GM20431 (cell line): Measurements from ENCODE around the gene BACE2.
"Not testable (repeated sequence)": the region's sequence is repeated elsewhere in the genome, so short reads cannot be mapped to it uniquely, and the experiment has no call there.

Experiments
- in situ Hi-C: fragments of 300-500 bp; cut with MseI, MboI; formaldehyde crosslinking; loops from one replicate; pipeline ENCODE4 v1.15.0; 2020; ENCODE audit warnings: low sequenced_read_pairs; ENCODE audit not compliant: unreplicated experiment

BACE2 gene

DNA sequence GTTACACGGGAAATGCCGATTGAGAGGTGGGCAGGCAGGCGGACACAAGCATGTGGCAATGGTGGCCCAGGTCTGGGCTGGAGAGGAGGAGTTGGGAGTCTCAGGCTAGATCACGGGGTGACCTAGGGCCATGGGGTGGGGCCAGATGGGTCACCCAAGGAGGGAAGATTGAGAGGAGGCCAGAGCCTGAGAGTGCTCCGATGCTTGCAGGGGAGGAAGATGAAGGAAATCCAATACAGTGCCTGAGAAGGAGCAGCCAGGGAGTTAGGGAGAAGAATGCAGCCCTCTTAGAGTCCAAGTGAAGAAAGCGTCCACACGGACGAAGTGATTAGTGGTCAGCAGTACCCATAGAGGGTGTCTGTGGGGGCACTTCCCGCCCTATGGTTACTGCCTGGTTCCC lies 87.2 kb downstream of the BACE2 start:
- in situ Hi-C loops = no loop called here

DNA sequence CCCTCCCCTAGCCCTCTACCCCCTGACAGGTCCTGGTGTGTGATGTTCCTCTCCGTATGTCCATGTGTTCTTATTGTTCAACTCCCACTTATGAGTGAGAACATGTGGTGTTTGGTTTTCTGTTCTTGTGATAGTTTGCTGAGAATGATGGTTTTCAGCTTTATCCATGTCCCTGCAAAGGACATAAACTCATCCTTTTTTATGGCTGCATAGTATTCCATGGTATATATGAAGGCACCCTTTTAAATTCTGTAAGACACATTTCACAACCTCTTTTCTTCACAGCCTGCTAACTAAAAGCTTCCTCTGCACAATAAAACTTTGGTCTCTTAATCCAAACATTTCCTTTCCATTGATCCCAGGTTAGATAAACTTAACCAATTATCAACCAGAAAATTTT lies 88.3 kb downstream of the BACE2 start:
- in situ Hi-C loops = not testable (repeated sequence)

DNA sequence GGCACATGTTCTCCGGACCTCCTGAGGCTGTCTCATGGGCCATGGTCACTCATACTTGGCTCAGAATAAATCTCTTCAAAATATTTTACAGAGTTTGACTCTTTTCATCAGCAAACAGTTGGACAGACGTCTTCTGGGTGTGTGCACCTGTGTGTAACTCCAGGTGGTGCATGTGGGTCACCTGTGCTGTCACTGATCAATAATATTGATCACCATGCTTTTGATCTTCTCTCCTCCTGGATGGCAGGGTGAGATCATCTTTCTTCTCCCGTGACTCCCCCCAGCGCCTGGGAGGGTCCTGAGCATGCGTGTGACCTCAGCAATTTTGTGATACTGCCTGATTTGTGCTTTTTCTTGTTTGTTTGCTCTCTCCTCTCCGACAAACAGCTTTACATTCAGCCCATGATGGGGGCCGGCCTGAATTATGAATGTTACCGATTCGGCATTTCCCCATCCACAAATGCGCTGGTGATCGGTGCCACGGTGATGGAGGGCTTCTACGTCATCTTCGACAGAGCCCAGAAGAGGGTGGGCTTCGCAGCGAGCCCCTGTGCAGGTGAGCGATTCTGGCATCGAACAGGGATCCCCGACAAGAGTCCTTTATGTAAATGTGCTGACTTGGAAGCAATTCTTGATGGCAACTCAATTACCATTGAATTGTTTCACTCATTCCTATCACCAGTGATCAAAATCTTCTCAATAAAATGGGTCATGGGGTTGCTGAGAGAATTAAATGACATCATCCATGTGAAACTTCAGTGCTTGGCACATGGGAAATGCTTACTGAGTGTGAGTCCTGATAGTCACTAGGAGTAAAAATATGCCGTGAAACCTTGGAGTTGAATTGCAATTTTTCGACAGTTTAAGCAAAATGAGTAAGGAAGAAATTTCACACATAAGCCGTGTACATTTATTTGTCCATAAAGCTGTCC lies 89.1 kb downstream of the BACE2 start:
- in situ Hi-C loops = no loop called here

DNA sequence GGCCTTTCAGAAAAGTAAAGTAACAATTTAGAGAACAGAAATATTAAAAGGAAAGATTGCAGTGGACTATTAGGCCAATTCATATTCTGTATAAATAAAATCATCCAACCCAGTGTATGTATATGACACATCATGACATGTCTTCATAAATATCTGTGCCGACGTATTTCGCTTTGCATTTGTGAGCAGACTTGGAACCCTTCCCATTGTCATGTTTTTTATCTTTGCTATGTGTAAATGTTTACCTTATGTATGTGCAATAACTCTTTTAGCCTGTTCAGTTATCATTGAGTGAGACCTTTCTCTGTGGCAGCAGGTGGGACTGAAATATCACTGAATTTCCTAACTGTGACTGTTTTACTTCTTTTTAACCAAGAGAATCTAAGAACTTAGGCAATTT lies 90.7 kb downstream of the BACE2 start:
- in situ Hi-C loops = no loop called here

DNA sequence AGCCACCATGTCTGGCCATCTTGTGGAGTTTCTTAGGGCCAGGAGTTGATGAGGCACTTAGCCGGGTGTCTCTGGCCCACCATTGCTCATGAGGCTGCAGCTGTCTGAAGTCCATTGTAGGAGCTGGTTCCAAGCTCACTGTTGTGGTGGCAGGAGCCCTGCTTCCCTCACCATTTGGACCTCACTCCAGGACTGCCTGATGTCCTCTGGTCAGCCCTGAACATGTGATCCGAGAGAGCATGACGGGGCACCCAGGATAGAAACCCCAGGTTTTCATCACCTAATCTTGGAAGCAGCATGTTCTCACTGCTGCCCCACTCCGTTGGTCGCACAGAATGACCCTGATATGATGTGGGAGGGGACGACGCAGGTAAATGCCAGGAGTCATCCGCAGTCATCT lies 92.5 kb downstream of the BACE2 start:
- in situ Hi-C loops = no loop called here

DNA sequence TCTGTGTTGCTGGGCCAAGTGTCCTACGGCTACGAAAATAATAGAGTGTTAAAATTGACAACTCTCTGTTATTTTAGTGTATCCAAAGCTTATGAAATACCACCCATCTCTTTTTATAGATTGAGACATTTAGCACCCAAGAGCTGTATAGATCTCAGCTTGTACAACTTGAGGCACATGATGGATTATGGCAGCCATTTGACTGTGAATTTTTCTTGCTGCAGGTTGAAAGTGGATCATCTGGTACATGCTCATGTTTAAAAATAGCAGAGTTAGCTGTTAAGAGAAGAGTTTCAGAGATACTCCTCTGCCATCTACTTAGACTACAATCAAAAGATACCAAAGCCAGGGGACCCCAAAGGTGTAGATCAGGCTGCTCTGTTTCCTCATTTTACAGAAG lies 99.4 kb downstream of the BACE2 start:
- in situ Hi-C loops = no loop called here

DNA sequence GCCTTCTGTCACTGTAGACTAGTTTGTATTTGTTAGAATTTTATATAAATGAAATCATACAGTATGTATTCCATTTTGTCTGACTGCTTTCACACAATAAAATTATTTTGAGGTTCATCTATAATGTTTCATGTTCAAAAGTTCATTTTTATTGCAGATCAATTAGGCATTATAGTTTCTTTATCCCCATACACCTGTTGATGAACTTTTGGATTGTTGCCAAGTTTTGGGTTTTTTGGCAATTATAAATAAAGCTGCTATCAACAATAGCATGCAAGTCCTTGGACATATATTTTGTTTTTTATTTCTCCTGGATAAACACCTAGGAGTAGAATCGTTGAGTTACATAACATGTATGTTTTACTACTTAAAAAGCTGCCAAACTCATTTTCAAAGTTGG lies 101.6 kb downstream of the BACE2 start:
- in situ Hi-C loops = no loop called here

DNA sequence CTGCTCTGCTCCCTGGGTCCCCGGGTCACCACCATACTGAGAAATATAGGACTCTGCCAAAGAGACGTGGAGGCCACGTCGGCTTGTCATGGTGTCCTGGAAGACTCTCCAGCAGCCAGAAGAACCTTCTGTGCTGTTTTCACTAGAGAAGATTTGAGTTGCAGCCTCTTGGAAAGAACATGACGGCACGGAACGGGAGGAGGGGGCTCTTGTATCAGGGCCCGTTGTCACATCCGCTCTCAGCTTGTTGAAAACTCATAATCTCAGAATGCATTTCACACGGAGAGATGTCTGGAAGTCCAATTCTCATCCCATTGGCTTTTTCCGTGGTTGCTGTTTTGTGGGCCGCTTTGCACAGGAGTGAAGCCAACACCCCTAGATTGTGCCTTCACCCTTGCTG lies 109.2 kb downstream of the BACE2 start:
- in situ Hi-C loops = loop anchor here (25.0 kb wide), 1 partner anchor 185 kb away; no protein-coding TSS in a partner anchor

DNA sequence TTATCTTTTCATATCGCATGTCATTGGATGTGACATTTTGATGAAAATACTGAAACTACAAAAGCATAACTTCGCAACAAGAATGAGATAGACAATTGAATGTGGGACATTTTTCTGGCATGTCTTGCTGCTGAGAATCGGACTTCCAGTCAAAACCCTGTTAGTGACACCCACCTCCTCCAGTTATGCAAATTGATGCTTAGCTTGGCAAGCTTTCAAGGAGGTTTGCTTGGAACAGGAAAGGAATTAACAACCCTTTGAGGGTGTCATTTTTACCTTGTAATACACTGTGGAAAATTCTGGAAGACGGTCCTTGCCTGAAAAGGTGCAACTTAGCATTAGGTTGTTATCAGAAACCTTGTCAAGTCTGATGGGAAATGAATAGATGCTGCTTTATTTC lies 109.9 kb downstream of the BACE2 start:
- in situ Hi-C loops = loop anchor here (25.0 kb wide), 1 partner anchor 184 kb away; no protein-coding TSS in a partner anchor

DNA sequence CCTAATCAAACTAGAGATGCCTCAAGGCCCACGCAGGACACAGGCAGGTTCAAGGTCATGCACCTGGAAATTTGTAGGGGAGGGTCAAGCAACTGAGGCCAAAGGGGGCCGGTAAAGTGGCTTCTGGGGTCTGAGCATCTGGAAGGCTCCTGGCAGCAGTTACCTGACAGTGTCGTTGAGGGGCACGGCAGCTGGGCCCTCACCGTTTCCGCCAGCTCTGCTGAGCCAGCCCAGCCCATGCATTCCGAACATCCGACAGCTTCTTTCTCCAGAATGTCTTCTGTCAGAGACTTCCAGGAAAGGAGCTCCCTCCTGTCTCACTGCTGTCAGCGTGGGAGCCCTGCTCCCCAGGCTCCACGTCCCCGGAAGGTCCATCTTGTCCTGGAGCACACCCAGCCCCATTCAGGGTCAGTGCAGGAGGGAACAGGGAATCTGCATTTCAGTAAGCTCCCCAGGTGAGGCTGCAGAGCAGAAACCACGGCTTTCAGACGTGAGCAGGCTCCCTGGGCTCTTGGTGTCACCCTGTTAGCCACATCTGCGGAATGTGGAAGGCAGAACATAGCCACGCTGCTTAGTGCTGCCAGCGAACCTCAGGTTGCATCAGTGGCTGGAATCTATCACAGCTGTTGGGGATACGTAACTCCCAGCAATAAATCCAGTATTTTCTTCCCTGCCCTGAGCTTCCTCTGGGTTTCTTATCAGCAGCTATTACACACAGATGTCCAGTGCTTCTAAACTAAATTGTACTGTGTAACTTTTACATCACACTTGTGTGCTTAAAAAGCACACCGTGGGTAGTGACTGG lies 112.4 kb downstream of the BACE2 start:
- in situ Hi-C loops = loop anchor here (25.0 kb wide), 1 partner anchor 182 kb away; no protein-coding TSS in a partner anchor

DNA sequence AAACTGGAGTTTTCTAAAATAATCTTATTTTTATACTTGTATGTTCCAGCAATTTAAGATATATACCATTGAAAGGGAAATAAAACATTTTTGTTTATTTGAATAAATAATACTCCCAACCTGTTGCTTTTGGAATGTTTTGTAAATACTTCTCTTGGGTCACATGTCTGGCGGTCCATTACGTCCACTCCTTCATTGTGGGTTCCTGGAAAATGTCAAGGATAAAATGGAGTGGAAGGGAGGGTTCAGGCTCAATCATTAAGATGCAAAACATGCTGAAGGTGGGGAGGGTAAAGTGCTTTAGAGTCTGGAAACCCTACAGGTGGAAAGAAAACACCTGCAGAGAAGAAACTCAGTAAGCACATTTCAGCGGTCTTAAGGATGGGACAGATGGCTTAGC lies 114.5 kb downstream of the BACE2 start:
- in situ Hi-C loops = loop anchor here (25.0 kb wide), 1 partner anchor 180 kb away; no protein-coding TSS in a partner anchor

DNA sequence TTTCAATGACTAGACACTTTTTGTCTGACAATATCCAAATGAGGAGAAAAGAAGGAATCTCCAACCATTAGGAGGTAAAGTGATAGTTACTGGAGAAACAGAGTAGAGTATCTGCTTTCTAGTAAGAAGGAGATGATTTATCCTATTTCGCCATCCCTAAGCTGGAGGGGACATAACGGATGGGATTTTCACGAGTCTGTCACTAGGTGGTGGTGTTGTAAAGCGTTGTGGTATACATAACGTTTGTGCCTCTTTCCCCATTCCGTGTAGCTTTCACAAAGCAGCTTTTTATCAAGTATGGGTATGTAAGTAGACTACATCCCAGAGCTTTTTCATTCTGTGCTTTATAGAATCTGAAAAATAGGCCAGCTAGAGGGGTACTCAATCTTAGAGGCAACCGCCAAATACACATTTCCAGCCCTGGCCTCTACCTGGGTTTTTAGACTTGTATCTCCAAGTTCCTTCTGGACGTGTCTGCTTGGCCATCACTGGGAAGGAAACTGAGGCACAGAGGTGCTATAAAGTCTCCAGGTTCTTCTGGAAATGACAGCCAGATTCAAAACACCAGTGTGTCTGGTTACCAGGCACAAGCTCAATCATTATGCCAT lies 115.4 kb downstream of the BACE2 start:
- in situ Hi-C loops = loop anchor here (25.0 kb wide), 1 partner anchor 179 kb away; no protein-coding TSS in a partner anchor

DNA sequence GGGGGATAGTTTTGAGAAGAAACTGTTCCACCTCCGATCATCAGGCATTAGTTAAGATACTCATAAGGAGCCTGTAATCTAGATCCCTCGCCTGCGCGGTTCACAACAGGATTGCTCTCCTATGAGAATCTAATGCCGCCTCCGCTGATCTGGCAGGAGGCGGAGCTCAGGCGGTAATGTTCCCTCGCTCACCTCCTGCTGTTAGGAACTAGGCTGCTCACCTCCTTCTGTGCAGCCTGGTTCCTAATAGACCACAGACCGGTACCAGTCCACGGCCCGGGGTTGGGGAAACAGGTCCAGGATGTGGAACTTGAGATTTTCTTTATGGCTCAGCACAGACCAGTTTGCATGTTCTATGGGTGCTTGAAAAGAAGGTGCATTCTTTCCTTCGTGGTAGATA lies 121.5 kb downstream of the BACE2 start:
- in situ Hi-C loops = loop anchor here (25.0 kb wide), 1 partner anchor 173 kb away; no protein-coding TSS in a partner anchor

DNA sequence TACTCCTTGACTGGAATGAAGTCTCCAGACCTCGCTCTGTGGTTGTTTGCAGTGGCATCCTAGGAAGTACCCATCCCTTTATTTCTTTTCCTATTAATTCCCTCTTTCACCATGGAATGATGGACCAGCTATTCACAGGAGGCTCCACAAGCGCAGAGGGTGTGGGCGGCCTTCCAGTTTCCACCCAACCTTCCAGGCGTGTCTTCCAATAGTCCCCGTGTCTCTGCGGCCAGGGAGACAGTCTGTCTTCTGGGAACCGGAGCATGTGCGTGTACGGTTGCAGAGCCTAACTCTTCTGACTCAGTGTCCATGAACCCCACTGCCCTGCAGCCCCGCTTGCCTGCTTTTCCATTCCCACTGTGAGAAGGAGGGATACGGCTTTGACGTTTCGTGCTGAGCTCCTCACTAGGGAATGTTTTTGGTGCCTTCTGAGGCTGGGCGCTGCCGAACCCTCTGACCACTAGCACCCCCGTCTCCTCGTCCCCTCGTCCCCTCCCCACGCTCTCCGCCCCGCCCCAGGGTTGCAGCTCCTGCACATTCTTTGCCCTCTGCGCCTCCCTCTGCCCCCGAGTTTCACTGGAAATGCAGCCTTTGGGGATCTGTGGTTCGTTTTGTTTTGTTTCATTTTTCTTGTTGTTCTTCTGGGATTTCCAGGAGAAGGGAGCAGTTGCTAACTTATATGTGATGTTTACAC lies 122.3 kb downstream of the BACE2 start:
- in situ Hi-C loops = loop anchor here (25.0 kb wide), 1 partner anchor 172 kb away; no protein-coding TSS in a partner anchor

DNA sequence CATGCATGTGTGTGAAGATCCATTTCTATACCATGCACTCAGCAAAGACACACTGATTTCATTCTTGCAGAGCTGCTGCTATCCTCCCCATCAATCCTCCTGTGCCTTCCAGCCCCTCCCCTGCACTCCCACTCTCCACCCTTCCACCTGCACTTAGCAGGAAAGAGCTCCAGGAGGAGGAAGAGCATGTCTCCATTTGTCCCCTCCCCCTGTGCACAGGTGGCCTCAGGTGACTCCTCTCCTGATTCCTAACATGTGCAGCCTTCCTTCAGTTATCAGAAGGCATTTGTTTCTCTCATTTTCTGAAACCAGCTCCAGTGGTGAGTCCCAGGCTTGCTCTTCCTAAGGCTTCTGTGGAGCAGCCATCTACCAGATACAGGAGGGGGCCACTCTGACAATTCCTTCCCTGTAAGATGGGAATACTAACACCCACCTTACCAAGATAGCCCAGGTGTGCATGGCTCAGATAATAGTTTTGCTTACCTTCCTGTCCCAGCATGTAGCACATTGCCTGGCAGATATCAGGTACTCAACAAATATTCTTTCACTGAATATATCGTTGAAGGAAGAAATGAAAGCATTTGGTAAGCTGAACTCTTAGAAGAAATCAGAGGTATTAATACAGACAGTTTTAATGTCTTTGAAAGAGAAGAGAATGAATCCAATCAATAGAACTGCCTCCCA lies 126.7 kb downstream of the BACE2 start:
- in situ Hi-C loops = loop anchor here (25.0 kb wide), 1 partner anchor 168 kb away; no protein-coding TSS in a partner anchor

DNA sequence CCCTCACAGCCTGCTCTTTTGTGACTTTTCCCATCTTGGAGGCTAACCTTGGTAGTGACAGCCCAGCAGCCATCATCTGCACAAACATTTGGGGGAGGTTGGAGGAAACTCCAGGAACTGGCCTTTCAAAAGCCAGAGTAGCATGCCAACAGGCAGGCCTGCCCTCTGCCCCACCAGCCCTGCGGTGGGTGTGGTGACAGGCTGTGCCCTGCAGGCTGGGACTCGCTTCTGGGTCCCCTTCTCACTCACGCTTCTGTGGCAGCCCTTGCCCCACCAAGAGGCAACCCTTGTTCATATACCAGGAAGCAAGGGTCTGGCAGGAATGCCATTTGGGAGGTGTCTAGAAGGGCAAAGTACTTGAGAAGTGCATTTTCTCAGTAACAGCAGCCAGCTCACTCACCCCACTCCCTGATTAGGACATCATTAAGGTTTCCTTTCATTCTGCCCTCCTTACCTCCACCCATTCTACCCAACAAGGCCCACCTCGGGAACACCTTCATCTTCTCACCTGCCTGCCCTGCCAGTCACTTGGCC lies 127.8 kb downstream of the BACE2 start:
- in situ Hi-C loops = loop anchor here (25.0 kb wide), 1 partner anchor 167 kb away; no protein-coding TSS in a partner anchor

DNA sequence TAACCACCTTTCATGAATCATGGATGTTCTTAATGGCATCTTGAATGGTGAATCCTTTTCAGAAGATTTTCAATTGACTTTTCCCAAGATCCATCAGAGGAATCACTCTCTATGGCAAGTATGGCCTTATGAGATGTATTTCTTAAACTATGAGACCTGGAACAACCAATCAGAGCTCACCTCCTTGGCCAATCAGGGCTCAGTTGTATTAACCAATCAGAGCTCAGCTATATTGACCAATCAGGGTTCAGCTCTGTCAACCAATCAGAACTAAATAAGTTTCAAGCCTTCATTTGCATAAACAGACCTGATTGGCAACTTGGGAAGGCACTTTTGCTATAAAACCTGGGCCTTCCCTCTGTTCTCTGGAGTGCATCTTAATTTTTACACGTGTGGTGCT lies 135.0 kb downstream of the BACE2 start:
- in situ Hi-C loops = no loop called here

DNA sequence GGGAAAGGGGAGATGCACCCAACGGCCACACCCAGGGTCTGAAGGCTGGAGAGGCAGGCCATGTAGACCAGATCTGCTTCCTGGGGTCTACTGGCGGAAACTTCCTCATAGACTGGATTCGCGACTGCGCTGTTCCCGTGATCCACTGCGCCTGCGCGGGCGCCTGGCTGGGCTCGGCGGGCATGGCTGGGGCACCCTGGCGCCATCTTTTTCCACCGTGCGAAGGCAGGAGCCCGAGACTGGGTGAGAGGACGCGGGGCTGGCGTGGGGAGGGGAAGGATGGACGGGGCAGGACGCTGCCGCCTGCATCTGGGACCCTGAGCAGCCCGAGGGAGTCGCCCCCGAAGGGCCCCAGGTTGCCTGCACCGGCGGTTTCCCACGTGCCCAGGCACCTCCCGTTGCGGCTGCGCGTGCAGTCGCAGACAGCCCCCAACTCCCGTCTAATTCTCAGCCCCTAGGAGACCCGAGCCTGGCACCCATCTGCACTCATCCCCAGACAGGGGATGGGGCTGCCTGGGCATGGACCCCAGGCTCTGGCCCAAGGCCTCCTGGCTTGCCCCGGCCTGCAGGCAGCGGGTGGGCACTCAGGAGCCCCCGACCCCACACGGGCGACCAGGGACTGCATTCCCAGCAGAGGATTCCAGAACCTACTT lies 136.2 kb downstream of the BACE2 start:
- in situ Hi-C loops = no loop called here
